HepG2 (cell line): Measurements from ENCODE around the gene MDFI. TPM values are rescaled to one million over a fixed set of nuclear protein-coding genes. Genes with fewer than 3 reads are reported as not detected.

ENCODE experiments used
- AKAP8 ChIP-seq: sonication (generic); formaldehyde crosslinking; IDR thresholded peaks from 2 replicates; pipeline ENCODE4 v1.5.1; 2020; ENCODE audit warnings: mild to moderate bottlenecking, missing genetic modification reagents
- CENPX ChIP-seq: sonication (generic); formaldehyde crosslinking; IDR thresholded peaks from 2 replicates; pipeline ENCODE4 v1.9.0; 2021; ENCODE audit warnings: mild to moderate bottlenecking, missing genetic modification reagents, moderate library complexity
- IRF9 ChIP-seq: sonication (generic); formaldehyde crosslinking; IDR thresholded peaks from 2 replicates; pipeline ENCODE4 v1.8.0; 2022; ENCODE audit warnings: missing genetic modification reagents, mild to moderate bottlenecking, borderline replicate concordance
- KDM3A ChIP-seq: IDR thresholded peaks from 2 replicates; pipeline ENCODE4 v1.6.1; 2018; ENCODE audit warnings: low read depth, missing compliant biosample characterization
- KLF6 ChIP-seq: IDR thresholded peaks from 2 replicates; pipeline ENCODE4 v1.8.0; 2016; ENCODE audit warnings: missing biosample characterization, missing genetic modification reagents
- NCOA5 ChIP-seq: sonication (generic); formaldehyde crosslinking; IDR thresholded peaks from 2 replicates; pipeline ENCODE4 v1.4.0; 2020; ENCODE audit warnings: missing genetic modification reagents
- POLR2A ChIP-seq, 2 experiments: IDR thresholded peaks; 2 replicates each; pipeline ENCODE4 v1.6.1; 2011; ENCODE audit warnings: low read depth in 2 of 2, low read length in 2 of 2, mild to moderate bottlenecking in 1 of 2, moderate library complexity in 1 of 2; ENCODE audit not compliant: insufficient read depth in 1 of 2
- RBM22 ChIP-seq: fragments of 200-400 bp; formaldehyde crosslinking; optimal IDR thresholded peaks from 2 replicates; pipeline ENCODE3; 2017; ENCODE audit warnings: mild to moderate bottlenecking, low read length, moderate library complexity
- SAP130 ChIP-seq: IDR thresholded peaks from 2 replicates; pipeline ENCODE4 v1.6.1; 2016; ENCODE audit warnings: low read depth
- SPEN ChIP-seq: sonication (generic); formaldehyde crosslinking; IDR thresholded peaks from 2 replicates; pipeline ENCODE4 v1.5.1; 2020; ENCODE audit warnings: low read depth, mild to moderate bottlenecking, missing genetic modification reagents
- TAF1 ChIP-seq: sonication (generic); formaldehyde crosslinking; IDR thresholded peaks from 2 replicates; pipeline ENCODE4 v1.4.0; 2020; ENCODE audit warnings: missing genetic modification reagents
- TEF ChIP-seq: sonication (generic); formaldehyde crosslinking; IDR thresholded peaks from 2 replicates; pipeline ENCODE4 v1.5.0; 2020; ENCODE audit warnings: missing genetic modification reagents
- TRIM22 ChIP-seq: fragments of 450-650 bp; IDR thresholded peaks from 2 replicates; pipeline ENCODE4 v1.6.1; 2017
- ZBTB4 ChIP-seq: sonication (generic); formaldehyde crosslinking; IDR thresholded peaks from 2 replicates; pipeline ENCODE4 v1.4.0; 2020; ENCODE audit warnings: missing genetic modification reagents, mild to moderate bottlenecking, borderline replicate concordance
- ZNF136 ChIP-seq: sonication (generic); formaldehyde crosslinking; IDR thresholded peaks from 2 replicates; pipeline ENCODE4 v1.8.1; 2022; ENCODE audit warnings: low read depth, mild to moderate bottlenecking, moderate library complexity, missing genetic modification reagents
- ZNF644 ChIP-seq: IDR thresholded peaks from 2 replicates; pipeline ENCODE4 v1.6.1; 2016; ENCODE audit warnings: low read depth
- ZNF703 ChIP-seq: sonication (generic); formaldehyde crosslinking; IDR thresholded peaks from 2 replicates; pipeline ENCODE4 v1.5.1; 2020; ENCODE audit warnings: missing genetic modification reagents, mild to moderate bottlenecking, moderate library complexity, borderline replicate concordance
- ZNF747 ChIP-seq: sonication (generic); formaldehyde crosslinking; IDR thresholded peaks from 2 replicates; pipeline ENCODE4 v1.8.1; 2023; ENCODE audit warnings: missing genetic modification reagents, mild to moderate bottlenecking, borderline replicate concordance
- ZNF878 ChIP-seq: sonication (generic); formaldehyde crosslinking; IDR thresholded peaks from 2 replicates; pipeline ENCODE4 v1.8.1; 2023; ENCODE audit warnings: mild to moderate bottlenecking, missing genetic modification reagents, moderate library complexity
- polyA plus RNA-seq, 8 experiments: library from polyadenylated mRNA; depleted of rRNA in 3 of 8; stranded (reverse) in 7 of 8; unstranded in 1 of 8; fragments of >200 nt; fragmentation: Illumina TruSeq in 4 of 8; extraction: Trizol in 4 of 8; gene quantifications; 2 replicates each; pipeline versions ENCODE4 v1.2.1 to v1.2.3, GENCODE V29; 2011 to 2016; ENCODE audit warnings: low read depth in 4 of 8, missing spikeins in 1 of 8, mixed read lengths in 1 of 8; ENCODE audit not compliant: insufficient read depth in 1 of 8
- total RNA-seq, 5 experiments: library from RNA; depleted of rRNA; stranded (reverse); fragments of >200 nt; fragmentation: Illumina TruSeq; extraction: Trizol; gene quantifications; 2 replicates each; pipeline ENCODE4 v1.2.3, GENCODE V29; 2016; ENCODE audit warnings: low read depth in 1 of 5

The MDFI gene
- total and polyA plus RNA-seq, 2 of the 13 experiments (the other 11 are each of a cell fraction or from before 2014, with no cell fraction given) = 0.28 TPM; not detected in 1

DNA sequence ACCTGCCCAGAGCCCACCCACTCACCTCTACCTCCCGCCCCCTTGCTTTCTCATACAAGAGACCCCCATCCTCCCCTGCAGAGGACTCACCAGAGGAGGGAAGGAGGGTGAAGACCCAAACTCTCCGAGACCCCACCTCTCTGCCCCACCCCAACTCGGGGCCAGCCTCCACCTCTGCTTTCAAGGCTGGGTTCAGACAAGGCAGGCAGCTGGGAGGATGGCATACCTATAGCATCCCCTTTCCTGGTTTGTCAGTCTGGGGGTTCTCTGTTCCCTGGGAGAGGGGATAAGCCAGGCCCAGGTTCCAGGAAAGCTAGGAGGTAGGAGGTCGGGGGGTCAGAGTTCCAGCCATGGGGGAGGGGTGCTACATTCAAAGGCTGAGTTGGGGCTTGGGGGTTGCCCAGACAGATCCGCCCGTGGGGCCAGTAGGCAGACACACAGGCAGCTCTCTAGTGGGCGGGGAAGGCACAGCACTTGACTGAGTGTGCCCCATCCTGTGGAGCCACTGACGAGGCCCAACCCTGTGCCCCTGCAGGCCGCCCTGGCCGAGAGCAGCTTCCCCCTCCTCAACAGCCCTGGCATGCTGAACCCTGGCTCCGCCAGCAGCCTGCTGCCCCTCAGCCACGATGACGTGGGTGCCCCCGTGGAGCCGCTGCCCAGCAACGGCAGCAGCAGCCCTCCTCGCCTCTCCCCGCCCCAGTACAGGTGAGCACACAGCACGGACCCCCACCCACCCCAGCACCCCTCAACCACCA is 40.8 kb upstream of the MDFI start (continued):
- TF ChIP-seq TEF (CRISPR knock-in tag) (no peak), TRIM22 (no peak), RBM22 (peak; percentile 77), SAP130 (CRISPR knock-in tag) (no peak), CENPX (no peak), AKAP8 (no peak), SPEN (CRISPR knock-in tag) (0 out of 2 replicates have a peak, but pooled peaks have one; percentile 10), ZNF703 (CRISPR knock-in tag) (no peak), ZNF644 (CRISPR knock-in tag) (no peak), IRF9 (CRISPR knock-in tag) (no peak), ZNF747 (CRISPR knock-in tag) (no peak), ZNF878 (CRISPR knock-in tag) (no peak), KDM3A (CRISPR knock-in tag) (no peak), ZBTB4 (no peak), POLR2A (IDR thresholded peaks at IDR 0.05; ENCODE audit: insufficient read depth in 1 of 2, low read depth in 2 of 2, low read length in 2 of 2) (0 out of 4 replicates have a peak, but pooled peaks of 1 of the 2 experiments have one; percentile 16), ZNF136 (CRISPR knock-in tag) (no peak), KLF6 (CRISPR knock-in tag) (no peak), TAF1 (CRISPR knock-in tag) (no peak), NCOA5 (CRISPR knock-in tag) (no peak)
